ENCODE data around the gene CDKN2B-AS1.

DNA sequence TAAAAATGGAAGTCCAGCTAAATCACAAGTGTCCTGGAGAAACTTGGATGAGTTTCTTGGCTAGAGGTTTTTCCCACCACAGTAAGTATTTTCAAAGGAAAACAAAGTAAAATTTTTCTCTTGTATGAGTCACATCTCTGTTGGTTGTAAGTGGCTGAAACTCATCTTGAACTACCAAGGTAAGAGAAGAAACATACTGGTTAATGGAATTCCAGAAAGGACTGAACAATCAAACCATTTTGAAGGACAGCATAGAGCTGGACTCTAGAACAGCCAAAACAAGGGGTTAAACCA, 117.3 kb downstream of the CDKN2B-AS1 start:
- TF ChIP-seq CTCF (IDR thresholded peaks at IDR 0.05 in 8 of 11, conservative IDR thresholded peaks at IDR 0.05 in 3 of 11): no peak
- no peak for TF ChIP-seq POLR2A (IDR thresholded peaks at IDR 0.05)
- TF ChIP-seq POLR2AphosphoS5 (IDR thresholded peaks at IDR 0.05): no peak
